NCI-H2171 treated with DMSO at 0.1 percent for 48 hours (cell line): ENCODE data around the gene COA8.
"Not testable (repeated sequence)": the region's sequence is repeated elsewhere in the genome, so short reads cannot be mapped to it uniquely, and the experiment has no call there.

ENCODE experiments used
- DNase-seq: peaks from one replicate; lab custom pipeline; 2025; lab: John Stamatoyannopoulos, UW

COA8 gene

DNA sequence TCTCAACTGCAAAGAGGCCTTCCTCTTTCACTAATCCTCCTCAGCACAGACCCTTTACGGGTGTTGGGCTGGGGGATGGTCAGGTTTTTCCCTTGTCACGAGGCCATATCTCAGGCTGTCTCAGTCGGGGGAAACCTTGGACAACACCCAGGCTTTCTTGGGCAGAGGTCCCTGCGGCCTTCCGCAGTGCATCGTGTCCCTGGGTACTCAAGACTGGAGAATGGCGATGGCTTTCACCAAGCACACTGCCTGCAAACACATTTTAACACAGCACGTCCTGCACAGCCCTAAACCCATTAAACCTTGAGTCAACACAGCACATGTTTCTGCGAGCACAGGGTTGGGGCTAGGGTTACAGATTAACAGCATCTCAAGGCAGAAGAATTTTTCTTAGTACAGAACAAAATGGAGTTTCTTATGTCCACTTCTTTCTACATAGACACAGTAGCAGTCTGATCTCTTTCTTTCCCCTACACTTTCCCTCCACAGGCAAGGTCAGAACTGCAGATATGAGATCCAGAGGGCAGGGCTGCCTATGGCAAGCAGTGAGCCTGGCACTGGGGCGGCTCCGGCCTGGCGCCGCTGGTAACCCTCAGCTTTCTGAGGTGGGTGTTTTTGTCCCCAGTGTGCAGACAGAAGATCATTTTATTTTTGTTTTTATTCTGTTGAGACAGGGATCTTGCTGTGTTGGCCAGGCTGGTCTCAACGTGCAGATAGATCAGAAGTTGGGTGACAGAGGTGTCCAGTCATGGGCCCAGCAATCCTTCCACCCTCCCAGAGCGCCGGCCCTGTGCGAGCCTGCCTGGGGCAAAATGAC is 37.1 kb upstream of the COA8 start:
- DNase-seq = not testable (repeated sequence)

GRCh38 chr14:103526247-103526913 is 36.4 kb upstream of the COA8 start:
- DNase-seq = no peak

GRCh38 chr14:103526914-103527248 is 35.9 kb upstream of the COA8 start:
- DNase-seq = no peak

DNA sequence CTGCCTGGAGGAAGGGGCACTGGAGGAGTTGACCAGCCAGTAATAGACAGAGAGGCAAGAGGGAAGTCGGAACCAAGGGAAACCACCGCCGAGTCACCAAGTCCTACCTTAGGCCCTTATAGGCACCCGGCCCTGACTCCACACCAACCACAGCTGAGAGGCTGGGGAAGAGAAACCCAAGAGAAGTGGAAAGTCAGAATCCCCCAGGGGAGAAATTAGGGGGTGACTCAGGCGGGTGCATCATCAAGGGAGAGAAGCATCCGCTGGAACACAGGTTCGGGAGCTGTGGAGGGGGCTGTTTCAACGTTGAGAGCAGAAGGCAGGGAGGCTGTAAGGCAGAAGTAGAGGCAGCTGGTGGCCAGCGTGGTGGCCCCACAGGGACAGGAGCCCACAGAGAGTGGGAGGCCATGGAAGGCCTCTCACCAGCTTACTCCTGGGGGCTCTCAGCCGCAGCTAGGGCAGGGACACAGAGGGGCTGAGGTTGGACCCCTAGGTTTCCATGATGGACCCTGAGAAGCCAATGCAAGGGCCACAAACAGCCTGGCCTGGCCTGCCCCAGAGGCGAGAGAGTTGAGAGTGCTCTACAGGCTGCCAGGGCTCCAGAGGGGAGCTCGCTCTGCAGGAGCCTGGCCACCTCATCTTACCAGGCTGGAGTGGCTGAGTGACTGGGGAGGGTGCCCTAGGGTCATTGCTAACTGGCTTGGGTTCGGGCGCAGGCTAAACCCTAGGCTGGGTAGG is 35.2 kb upstream of the COA8 start:
- DNase-seq = no peak

GRCh38 chr14:103528146-103528586 is 34.6 kb upstream of the COA8 start:
- peak; percentile 31 for DNase-seq

- DNase-seq = peak; percentile 93
Observed at GRCh38 chr14:103528587-103529382, 34.0 kb upstream of the COA8 start, which contains the start of gene TRMT61A. Gene TRMT61A (plus strand): TSS chr14:103529196. CDS start chr14:103529979, 783 bp downstream.

- no peak for DNase-seq
Observed at GRCh38 chr14:103529383-103530365, 33.1 kb upstream of the COA8 start.

DNA sequence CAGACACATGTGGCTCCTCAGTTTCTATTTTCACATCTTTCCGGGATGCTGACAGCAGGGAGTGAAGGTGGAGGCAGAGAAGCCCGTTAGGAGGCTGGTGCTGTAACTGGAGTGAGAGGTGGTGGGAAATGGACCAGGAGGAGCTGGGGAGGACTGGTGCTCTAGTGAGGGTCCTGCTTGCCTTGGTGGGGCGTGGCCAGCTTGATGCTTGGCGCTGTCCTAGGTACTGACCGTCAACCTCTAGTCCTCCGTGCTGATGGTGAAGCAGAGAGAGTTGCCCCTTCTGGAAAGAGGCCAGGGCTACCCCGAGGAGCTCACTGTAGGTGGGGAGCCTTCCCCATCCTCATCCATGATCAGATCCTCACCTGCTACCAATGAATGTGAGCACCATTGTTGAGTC is 32.4 kb upstream of the COA8 start:
- DNase-seq = no peak

GRCh38 chr14:103530831-103531230 is 31.9 kb upstream of the COA8 start:
- no peak for DNase-seq

DNA sequence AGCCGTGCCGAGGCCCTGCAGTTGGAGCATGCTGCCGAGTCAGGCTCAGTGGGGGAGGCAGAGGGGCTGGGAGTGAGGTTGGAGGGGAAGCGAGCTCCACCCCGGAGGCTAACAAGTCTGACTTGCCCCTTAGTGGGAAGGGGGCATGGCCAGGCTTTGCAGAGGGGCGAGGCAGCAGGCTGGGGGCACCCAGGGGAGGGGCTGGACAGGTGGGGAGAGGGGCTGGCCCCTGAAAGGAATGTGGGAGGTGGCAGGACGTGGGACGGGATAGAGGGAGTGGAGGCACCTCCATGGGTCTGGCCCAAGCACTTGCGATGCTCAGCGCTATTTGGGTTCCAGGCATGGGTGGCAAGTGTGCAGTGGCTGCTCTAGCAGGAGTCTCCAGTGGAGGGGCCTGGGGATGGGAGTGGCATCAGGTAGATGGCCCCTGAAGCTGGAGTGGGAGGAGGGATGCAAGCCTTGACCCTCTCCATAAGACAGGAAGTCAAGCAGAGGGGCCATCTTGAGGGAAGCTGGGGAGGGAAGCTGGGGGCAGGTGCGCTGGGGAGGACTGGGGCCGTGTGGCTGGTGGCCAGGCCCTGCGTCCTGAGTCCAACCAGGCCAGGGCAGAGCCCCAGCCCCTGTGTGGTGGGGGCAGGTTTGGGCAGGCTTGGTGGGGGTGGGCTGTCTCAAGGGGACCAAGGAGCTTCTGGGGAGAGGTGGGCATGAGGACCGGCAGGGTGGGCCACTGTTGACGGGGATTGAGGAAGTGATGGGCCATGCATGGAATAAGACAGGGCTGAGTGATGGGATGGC is 31.1 kb upstream of the COA8 start:
- DNase-seq = no peak

DNA sequence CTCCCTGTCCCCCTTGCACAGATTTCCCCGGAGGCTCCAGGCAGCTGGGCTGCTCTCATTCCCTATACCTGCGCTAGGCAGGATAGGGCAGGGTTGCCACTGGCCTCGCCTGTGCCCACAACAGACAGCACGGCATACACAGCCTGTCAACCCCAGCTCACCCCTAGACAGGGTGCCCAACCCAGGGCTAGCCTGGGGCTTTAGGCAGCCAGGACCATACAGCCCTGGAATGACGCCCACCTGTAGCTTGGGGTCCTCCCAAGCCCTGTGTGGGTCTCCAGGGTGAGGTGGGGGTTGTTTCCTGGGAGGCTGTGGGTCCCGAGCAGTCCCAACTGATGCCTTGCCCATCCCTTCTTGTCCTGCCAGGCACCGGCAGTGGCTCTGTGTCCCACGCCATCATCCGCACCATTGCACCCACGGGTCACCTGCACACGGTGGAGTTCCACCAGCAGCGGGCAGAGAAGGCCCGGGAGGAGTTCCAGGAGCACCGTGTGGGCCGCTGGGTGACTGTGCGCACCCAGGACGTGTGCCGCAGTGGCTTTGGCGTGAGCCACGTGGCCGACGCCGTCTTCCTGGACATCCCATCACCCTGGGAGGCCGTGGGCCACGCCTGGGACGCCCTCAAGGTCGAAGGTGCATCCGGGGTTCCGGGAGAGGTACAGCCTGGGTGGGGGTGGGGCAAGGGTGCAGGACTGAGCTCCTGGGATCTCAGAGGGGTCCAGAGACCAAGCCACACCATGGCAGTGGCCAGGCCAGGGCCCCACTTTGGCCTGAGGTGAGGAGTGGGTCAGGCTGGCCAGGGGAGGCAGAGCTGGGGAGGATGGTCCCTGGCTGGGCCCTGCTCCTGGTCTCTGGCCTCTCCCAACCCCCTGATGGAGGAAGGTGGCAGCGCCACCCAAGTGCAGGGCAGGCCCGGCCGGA is 30.3 kb upstream of the COA8 start:
- no peak for DNase-seq

DNA sequence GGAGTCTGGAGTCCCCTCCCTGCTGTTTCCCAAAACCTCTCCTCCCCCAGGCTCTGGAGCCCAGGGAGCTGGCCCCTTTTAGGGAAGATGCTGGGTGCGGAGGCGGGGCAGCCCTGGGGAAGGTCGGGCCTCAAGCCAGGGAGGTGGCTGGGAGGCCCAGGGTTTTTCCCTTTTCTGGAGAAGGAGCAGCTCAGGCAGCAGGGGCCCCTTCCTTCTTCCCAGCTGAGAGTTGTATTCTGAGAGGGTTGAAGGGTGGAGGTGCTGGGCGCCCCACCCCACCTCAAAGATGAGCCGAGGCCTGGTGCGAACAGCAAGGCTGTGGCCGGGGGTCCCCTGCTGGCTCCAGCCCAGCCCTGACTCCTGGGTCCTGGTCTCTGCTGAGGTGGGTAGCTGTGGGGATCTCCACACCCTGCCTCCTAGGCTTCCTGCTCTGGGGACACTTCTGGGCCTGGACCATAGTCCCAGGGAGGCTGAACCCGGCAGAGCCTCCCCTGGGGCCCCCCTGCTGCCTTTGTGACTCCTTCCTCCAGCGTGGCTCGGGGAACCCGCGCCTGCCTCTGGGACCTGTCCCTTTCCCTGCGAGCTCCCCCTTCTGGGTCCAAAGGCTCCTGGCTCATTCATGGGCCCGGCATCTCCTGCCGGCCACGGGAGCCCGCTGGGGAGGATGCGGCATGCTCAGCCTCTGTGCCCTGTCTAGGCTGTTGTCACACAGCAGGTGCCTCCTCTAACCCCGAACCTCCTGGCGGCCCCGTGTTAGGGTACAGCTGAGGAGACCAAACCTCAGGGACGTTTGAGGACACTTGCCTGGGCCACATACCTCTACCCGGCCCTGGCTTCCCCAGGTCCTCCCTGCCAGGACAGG is 29.4 kb upstream of the COA8 start:
- DNase-seq = no peak

DNA sequence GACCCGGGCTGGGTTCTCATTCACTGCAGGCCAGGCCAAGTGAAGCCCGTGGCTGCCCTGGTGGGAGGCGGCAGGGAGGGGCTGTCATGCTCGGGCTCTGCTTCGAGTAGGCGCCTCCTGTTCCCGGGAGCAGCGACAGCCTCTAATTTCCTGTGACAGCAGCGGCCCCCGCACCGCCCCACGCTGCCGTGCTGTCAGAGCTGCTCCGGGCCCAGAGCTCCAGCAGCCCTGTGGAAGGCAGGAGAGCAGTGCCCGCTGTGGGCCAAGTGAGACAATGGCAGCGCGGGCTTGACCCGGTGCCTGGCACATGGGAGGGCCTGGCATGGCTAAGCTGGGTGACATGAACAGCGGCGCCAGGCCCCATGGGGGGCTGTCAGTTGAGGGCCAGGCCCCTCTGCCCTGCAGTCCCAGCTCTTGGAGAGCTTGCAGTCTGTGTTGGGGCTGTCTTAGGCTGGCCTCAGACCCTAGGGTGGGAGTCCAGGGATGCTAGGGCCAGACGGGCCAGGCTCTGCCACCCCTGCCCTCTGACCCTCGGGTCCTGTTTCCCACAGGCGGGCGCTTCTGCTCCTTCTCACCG is 28.7 kb upstream of the COA8 start:
- DNase-seq = no peak

GRCh38 chr14:103534576-103535061 is 28.1 kb upstream of the COA8 start:
- DNase-seq = no peak

- DNase-seq = no peak
Observed at GRCh38 chr14:103535081-103535890, 27.5 kb upstream of the COA8 start.

GRCh38 chr14:103535891-103536565 is 26.7 kb upstream of the COA8 start:
- DNase-seq = no peak
